Measurements from ENCODE around the gene CFAP43. TPM values are rescaled to one million over a fixed set of nuclear protein-coding genes. Genes with fewer than 3 reads are reported as not detected.
"Not testable (repeated sequence)": the region's sequence is repeated elsewhere in the genome, so short reads cannot be mapped to it uniquely, and the experiment has no call there.

Gene CFAP43
- total RNA-seq, 1 experiment from 2014 or later = not detected

DNA sequence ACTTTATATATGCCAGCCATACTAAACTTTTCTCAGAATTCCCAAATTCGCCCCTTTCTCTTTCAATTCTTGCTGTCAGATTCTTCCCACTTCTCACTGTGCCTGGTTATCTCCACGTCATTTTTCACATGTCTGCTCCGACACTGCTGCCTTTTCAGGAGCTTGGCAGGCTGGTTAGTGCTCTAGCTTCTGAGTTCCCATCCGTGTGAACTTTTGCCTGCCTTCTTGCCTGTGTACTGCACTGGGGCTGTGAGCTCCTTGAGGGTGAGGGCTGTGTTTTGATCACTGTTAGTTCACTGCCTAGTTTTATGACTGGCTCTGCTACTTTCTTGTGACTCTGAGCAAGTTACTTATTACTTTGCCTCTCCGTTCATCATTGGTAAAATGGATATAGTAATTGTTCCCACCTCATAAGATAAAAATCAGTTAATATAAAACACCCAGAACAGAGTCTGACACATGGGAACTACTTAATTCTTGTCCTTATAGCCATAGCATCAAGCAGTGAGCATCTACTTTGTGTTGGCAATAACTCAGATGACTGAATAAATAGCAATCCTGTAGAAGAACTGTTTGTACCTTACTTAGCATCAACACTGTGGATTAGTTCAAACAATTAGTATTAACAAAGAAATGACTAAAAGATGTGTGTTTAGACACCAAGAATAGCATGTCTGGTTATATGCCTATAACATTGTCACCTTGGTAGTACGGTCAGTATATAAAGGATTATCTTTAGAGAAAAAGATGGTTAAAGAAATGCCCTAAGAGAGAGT lies 28.0 kb upstream of the CFAP43 start:
- Histone ChIP-seq H3K27me3 (no peaks in the 10 kb centered on the region), H3K9me3 (no peaks in the 10 kb centered on the region), H3K36me3 (peaks cover 82% of the 10 kb centered on the region), H3K4me3 (no peak overlapping the region)
- no peak for DNase-seq

DNA sequence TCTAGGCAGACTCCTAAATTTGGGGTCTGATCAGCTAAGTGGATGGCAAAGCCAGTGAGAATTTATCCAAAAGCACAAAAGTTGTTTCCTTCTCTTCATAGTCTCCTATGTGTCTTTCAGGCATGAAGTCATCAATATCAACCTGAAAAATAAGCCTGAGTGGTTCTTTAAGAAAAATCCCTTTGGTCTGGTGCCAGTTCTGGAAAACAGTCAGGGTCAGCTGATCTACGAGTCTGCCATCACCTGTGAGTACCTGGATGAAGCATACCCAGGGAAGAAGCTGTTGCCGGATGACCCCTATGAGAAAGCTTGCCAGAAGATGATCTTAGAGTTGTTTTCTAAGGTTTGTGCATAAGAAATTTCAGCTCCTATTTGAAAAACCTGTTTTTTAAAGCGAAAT lies 27.3 kb upstream of the CFAP43 start:
- Histone ChIP-seq H3K4me3 (no peak overlapping the region), H3K36me3 (peaks cover 75% of the 10 kb centered on the region), H3K27me3 (no peaks in the 10 kb centered on the region), H3K9me3 (no peaks in the 10 kb centered on the region)
- DNase-seq = no peak

DNA sequence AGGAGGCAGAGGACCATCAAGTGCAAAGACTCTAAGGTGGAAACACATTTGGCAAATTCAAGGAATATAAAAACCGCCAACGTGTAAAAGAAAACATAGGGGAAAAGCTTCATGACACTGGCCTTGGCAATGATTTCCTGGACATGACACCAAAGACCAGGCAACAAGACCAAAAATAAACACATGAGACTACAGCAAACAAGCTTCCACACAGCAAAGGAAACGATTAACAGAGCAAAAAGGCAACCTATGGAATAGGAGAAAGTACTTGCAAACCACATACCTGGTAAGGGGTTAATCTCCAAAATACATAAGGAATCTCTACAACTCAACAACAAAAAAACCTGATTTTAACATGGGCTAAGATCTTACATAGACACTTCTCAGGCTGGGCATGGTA lies 26.0 kb upstream of the CFAP43 start:
- no peak overlapping the region for H3K4me3 ChIP-seq
- H3K27me3 ChIP-seq = no peaks in the 10 kb centered on the region
- H3K36me3 ChIP-seq = peaks cover 65% of the 10 kb centered on the region
- no peaks in the 10 kb centered on the region for H3K9me3 ChIP-seq
- DNase-seq = no peak

DNA sequence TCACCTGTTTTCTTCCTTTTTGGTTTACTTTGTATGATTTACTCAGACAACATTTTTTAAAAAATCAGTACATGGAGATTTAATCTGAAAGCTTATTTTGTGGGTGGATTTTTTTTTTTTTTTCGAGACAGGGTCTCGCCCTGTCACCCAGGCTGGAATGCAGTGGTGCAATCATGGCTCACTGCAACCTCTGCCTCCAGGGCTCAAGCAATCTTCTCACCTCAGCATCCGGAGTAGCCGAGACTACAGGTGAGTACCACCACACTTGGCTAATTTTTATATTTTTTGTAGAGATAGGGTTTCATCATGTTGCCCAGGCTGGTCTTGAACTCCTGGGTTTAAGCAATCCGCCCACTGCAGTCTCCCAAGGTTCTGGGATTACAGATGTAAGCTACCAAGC lies 25.1 kb upstream of the CFAP43 start:
- DNase-seq = no peak
- peaks cover 55% of the 10 kb centered on the region for H3K36me3 ChIP-seq
- H3K4me3 ChIP-seq = no peak overlapping the region
- no peaks in the 10 kb centered on the region for H3K9me3 ChIP-seq
- no peaks in the 10 kb centered on the region for H3K27me3 ChIP-seq

DNA sequence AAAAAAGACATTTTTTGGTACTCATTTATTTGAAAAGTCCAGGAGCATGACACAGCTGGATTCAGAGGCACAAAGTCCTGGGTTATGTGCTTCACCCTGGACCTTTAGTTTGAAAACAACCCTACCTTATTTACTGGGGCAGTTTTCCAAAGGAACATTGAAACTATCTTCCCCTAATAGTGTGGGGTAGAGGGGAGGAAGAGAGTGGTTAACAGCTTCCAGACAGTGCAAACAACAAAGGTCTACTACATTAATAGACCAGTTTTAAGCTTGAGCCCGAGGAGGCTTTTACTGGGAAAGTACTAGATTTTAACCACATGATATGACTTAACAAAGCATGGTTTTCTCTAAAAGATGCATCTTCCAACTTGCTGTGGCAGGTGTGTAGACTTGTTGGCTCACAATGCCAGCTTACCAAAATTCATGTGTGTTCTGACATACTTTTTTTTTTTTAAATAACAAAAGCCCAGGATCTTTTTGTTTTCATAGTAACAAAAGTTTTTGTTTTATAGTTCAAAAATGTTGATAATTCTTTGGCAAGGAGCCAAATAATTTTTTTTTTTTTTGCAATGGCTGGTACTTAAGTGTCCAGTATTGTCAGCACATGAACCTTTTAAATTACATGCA lies 24.3 kb upstream of the CFAP43 start:
- H3K4me3 ChIP-seq = peak overlapping the region; percentile 94
- no peaks in the 10 kb centered on the region for H3K9me3 ChIP-seq
- H3K36me3 ChIP-seq = peaks cover 48% of the 10 kb centered on the region
- DNase-seq = no peak
- H3K27me3 ChIP-seq = no peaks in the 10 kb centered on the region

DNA sequence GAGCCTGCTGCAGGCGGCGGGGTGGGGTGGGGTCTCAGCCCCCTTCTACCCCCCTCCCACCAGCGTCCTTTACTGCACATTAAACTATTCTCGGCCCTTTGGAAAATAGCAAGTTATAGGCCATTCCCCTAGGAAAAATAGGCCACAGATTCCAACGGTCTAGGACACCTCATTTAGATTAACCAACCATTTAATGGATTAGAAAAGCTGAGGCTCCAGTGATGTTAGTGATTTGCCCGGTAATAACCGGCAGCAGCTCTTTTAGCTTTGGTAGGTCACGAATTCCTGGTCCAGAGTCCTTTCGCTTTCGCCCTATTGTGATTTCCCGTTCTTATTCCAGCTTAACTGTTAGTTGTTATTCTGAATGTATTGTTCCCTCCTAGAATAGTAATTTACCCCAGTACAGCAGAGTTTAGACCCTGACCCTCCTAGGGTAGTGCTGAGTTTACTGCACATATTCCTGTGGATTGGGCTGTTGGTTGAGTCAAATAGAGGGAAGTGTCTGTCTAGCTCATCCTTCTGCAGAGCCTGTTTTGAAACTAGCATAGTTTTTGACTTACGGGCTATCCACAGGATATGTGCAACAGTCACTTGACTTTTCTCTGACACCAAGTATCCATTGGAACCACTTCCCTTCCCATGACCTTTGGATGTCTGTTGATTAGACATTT lies 23.3 kb upstream of the CFAP43 start:
- Histone ChIP-seq H3K27me3 (no peaks in the 10 kb centered on the region), H3K9me3 (no peaks in the 10 kb centered on the region), H3K36me3 (peaks cover 38% of the 10 kb centered on the region), H3K4me3 (peak overlapping the region; percentile 94)
- peak; percentile 3 for DNase-seq

DNA sequence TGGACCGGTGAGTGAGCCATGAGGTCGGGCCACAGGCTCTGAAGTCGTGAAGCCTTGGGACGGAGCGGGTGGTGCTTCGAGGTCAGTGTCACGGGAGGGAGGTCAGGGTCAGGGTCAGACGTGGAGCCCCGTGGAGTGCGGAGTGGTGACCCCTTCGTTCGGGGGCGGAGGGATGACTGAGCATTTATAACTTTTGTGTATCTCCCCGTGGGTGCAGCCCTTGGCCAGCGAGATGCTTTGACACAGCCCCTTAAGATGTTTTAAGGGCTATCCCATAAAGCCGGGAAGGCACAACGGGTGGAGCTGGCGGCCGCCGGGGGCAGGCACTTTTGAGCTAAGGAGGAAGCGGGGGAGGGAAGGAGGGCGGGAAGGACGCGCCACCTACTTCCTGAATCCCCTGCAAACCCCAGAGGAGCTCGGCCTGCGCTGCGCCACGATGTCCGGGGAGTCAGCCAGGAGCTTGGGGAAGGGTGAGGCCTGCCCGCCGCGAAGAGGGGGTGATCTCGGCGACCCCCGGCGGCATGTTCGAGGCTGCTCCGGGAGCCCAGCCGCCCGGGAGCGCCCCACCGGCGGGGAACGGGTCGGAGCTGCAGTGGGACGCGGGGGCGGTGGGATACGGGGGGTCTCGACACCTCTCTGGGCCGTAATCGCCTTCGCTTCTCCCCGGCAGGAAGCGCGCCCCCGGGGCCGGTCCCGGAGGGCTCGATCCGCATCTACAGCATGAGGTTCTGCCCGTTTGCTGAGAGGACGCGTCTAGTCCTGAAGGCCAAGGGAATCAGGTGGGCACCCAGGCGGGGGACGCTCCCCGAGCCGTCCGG lies 22.5 kb upstream of the CFAP43 start, which contains the start of gene GSTO1:
Gene GSTO1, plus strand, starts transcription at position 400 of the 818 bp plus-strand sequence. Its CDS starts 37 bp downstream, at position 437.
- H3K9me3 ChIP-seq = no peaks in the 10 kb centered on the region
- peak within 1 kb of the TSS; percentile 94 for H3K4me3 ChIP-seq
- H3K36me3 ChIP-seq = peaks cover 31% of the 10 kb centered on the region
- H3K27me3 ChIP-seq = no peaks in the 10 kb centered on the region
- peak; percentile 85 for DNase-seq

DNA sequence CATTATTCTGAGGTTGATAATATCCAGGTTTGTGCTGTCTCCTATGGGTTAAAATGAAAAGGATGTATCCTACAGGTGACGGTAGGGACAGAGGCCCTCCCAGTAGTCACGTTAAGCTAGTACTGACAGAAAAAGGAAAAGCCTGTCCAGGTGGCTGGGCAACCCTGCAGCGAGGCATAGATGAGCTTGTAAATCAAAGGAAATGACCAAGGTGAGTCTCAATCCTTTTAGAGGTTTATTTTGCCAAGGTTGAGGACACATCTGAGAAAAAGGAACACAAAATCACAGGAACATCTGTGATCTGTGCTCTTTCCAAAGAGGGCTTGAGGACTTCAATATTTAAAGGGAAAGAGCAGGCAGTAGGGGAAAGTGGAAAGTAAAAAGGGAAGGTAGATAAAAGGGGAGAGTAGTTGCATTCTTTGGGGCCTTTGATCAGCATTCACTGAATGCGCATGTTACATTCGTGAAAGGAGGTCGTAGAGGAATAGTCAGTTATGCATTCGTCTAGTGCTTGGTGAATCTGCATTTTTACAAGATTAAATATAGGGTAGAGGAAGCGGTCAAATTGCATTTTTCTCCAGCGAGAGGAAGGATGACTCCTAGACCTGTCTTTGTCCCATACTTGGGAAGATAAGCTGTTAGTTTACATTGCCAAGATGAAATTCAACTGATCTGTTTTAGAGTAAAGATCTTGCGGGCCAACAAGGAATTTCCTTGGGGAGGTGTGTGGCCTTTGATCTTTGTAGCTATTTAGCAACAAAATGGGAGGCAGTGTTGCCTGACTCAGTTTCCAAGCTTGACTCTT lies 21.6 kb upstream of the CFAP43 start:
- H3K9me3 ChIP-seq = no peaks in the 10 kb centered on the region
- no peak for DNase-seq
- peaks cover 22% of the 10 kb centered on the region for H3K36me3 ChIP-seq
- no peaks in the 10 kb centered on the region for H3K27me3 ChIP-seq
- H3K4me3 ChIP-seq = peak overlapping the region; percentile 94

DNA sequence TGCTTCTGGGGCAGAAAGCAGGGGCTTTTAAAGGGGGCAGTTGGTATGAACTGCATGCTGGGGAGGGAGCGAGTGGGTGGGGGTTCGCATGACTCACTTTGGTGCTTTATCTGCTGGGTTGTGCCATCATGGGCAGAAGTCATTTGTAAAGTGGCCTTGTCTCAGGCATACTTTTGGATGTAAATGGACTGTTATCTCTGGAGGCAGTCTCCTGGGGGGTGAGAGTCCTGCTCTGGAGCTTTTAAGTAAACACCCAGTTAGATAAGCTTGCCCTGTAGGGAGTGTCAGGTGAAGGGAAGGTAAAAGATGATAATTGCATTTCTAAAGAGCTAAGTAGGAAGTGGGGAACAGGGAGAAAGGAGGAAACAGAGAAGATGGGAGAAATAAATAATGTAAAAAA lies 20.9 kb upstream of the CFAP43 start:
- H3K27me3 ChIP-seq = no peaks in the 10 kb centered on the region
- H3K4me3 ChIP-seq = no peak overlapping the region
- DNase-seq = no peak
- peaks cover 2% of the 10 kb centered on the region for H3K9me3 ChIP-seq
- peaks cover 15% of the 10 kb centered on the region for H3K36me3 ChIP-seq

DNA sequence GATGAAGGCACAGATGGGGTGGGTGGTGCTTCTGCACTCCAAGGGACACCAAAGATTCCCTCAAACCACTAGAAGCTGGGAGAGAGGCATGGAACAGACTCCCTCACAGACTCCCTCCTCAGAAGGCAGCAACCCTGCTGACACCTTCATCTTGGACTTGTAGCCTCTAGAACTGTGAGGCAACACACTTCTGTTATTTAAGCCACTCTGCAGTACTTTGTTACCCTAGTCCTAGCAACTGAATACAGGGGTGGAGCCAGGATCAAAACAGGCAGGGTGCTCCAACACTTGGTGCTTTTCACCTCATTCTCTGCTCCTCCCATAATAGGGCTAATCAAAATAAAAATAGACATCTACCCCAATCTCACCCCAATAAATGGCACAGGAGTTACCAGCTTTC lies 20.2 kb upstream of the CFAP43 start:
- Histone ChIP-seq H3K9me3 (peaks cover 10% of the 10 kb centered on the region), H3K36me3 (peaks cover 7% of the 10 kb centered on the region), H3K27me3 (no peaks in the 10 kb centered on the region), H3K4me3 (no peak overlapping the region)
- no peak for DNase-seq

DNA sequence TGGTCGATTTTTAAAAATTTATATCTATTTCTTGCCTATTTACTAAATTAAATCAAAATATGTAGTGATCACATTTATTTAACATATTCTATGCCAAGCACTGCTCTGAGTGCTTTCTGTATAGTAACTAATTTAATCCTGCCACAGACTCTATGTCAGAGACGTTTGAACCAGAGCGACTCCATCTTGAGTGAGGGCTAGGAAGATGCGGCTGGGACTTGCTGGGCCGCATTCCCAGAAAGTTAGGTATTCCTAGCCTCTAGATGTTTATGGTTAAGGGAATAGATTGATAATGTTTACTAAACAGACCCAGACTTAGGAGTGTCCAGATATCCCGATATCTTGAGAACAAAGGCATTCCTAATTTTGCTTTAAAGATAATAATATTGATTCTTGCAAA lies 19.3 kb upstream of the CFAP43 start:
- Histone ChIP-seq H3K9me3 (peaks cover 17% of the 10 kb centered on the region), H3K36me3 (peaks cover 4% of the 10 kb centered on the region; the same call in 1 of the 2 replicates), H3K4me3 (no peak overlapping the region), H3K27me3 (no peaks in the 10 kb centered on the region)
- no peak for DNase-seq

DNA sequence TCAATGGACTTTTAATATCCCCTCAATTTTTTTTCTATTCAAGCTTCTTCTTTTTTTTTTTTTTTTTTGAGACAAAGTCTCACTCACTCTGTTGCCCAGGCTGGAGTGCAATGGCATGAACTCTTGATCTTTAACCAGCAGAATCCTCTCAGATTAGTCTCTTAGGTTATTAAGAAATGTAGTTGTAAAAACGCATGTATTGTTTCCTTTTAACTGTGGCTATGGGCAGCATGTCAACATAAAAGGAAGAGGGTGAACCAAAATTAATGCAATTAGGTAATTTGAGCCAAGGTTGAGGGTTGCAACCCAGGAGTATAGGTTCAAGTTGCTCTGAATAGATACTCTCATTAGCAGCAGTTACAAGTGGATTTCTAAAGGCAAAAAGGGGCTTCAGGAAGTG lies 18.2 kb upstream of the CFAP43 start:
- Histone ChIP-seq H3K9me3 (peaks cover 17% of the 10 kb centered on the region), H3K4me3 (no peak overlapping the region), H3K36me3 (no peaks in the 10 kb centered on the region), H3K27me3 (no peaks in the 10 kb centered on the region)
- DNase-seq = no peak

DNA sequence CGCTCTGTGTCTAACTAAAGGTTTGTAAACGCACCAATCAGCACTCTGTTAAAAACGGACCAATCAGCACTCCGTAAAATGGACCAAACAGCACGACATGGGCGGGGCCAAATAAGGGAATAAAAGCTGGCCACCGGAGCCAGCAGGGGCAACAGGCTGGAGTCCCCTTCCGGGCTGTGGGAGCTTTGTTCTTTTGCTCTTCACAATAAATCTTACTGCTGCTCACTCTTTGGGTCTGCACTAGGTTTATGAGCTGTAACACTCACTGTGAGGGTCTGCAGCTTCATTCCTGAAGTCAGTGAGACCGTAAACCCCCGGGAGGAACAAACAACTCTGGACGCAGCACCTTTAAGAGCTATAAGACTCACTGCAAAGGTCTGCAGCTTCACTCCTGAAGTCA lies 16.8 kb upstream of the CFAP43 start:
- not testable (repeated sequence) for H3K27me3 ChIP-seq, DNase-seq, H3K4me3 ChIP-seq, H3K36me3 ChIP-seq
- peaks cover 17% of the 10 kb centered on the region for H3K9me3 ChIP-seq

DNA sequence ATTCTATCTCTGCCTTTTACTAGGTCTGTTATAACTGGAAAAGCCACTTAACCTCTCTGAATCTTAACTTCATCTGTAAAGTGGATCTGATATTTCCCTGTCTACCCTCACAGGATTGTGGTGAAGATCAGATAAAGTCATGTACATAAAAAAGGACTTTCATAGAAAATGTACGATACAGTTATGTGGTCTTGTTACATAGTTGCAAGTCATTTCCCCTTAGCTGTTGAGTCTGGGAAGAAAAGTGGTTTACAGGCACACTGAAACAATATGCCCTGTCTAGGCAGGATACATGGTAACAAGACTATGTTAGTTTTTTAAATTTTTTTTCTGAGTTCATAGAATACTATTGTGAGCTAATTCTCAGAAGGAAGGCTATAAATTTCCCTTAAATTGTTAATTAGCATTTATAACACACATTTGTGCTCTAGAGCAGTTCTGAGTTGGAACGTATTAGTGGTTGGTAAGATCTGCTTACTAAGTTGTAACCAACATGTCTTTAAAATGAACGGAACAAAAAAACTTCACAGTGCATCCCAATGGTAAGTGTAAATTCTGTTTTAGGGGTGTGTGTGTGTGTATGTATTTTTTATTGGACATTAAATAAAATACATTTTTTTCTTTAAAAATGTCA lies 15.5 kb upstream of the CFAP43 start:
- H3K27me3 ChIP-seq = no peaks in the 10 kb centered on the region
- no peaks in the 10 kb centered on the region for H3K36me3 ChIP-seq
- H3K4me3 ChIP-seq = no peak overlapping the region
- H3K9me3 ChIP-seq = peaks cover 17% of the 10 kb centered on the region
- no peak for DNase-seq

DNA sequence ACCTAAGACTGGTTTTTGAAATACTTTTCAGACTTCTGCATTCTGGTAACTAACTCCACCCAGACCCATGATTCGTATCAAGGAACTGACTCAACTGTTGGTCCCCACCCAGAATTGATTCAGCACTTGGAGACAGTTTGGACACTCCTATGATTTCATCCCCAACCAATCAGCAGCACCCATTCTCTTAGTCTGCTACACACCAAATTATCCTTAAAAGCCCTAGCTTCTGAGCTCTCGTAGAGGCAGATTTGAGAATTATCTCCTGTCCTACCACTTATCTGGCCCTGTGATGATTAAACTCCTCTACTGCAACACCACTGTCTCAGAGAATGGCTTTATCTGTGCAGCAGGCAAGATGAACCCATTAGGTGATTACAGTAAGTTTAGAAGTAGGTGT lies 14.8 kb upstream of the CFAP43 start:
- Histone ChIP-seq H3K9me3 (peaks cover 17% of the 10 kb centered on the region), H3K36me3 (no peaks in the 10 kb centered on the region), H3K4me3 (no peak overlapping the region), H3K27me3 (no peaks in the 10 kb centered on the region)
- no peak for DNase-seq
